Right lobe of liver (tissue), 4 donors: ENCODE measurements around the gene KAT2A.

Source experiments
- CTCF ChIP-seq, 4 donors: fragments of 200-600 bp in 3 of 4; fragments of 450-650 bp in 1 of 4; IDR thresholded peaks; one replicate each; pipeline versions ENCODE4 v1.5.1 to v1.8.0; 2016 to 2022; ENCODE audit warnings: antibody characterized with exemption in 4 of 4, mild to moderate bottlenecking in 2 of 4
- POLR2A ChIP-seq: fragments of 450-650 bp; IDR thresholded peaks from one replicate; pipeline ENCODE4 v1.6.1; 2017; ENCODE audit warnings: antibody characterized with exemption, mild to moderate bottlenecking
- donor health status: DM: no; HTN: no; CAD: no.
- donor health status: DM: no; HTN: no; CAD: no.
- donor health status: DM: no; HTN: yes; CAD: no.

GRCh38 chr17:42125565-42125964 is 4.4 kb upstream of the KAT2A start:
- TF ChIP-seq CTCF (IDR thresholded peaks at IDR 0.05) (no peak), POLR2A (no peak)
